ENCODE results near the gene MARCHF10. TPM values are rescaled to one million over a fixed set of nuclear protein-coding genes. Genes with fewer than 3 reads are reported as not detected.

Gene MARCHF10
- total RNA-seq, 1 experiment from 2014 or later, result not detected

GRCh38 chr17:62749926-62750325 lies 58.2 kb downstream of the MARCHF10 start:
- Histone ChIP-seq H4K20me1 (ENCODE audit: insufficient read depth, low read depth, low read length) (no peaks in the 10 kb centered on the region), H3K9ac (ENCODE audit: low read length) (no peak overlapping the region), H3K79me2 (ENCODE audit: low read length) (no peaks in the 10 kb centered on the region), H3K9me3 (ENCODE audit: low read length) (no peaks in the 10 kb centered on the region), H3K4me1 (ENCODE audit: low read length) (no peaks in the 10 kb centered on the region), H3K4me3 (ENCODE audit: low read length) (no peak overlapping the region), H3K27me3 (ENCODE audit: low read length) (no peaks in the 10 kb centered on the region), H3K27ac (ENCODE audit: low read length) (no peak overlapping the region), H3K4me2 (ENCODE audit: low read depth, low read length, poor library complexity, severe bottlenecking) (no peak overlapping the region), H3K9me2 (replicated peaks; ENCODE audit: insufficient read depth, low read length) (no peaks in the 10 kb centered on the region), H3K36me3 (ENCODE audit: insufficient read depth, low read length) (no peaks in the 10 kb centered on the region), H2AFZ (ENCODE audit: low read length) (no peak overlapping the region)
- no peak for DNase-seq

DNA sequence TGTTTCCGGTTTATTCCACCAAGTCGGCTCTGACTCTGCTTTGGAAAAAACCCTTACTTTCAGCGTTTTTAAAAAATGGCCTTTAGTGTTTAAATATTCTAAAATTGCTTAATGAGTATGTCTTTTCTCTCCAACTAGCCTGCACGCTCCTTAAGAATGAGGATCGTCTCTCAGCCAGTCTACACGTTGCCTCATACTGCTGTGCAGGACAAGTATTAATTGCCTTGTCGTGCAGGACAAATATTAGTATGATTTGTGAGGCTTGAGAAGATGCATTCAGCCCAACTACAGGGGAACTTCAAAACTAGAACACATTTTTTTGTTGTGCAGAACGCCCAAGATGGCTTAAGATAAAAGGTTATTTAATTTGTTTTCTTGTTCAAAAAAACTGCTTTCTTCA lies 61.2 kb downstream of the MARCHF10 start:
- DNase-seq, result no peak
- no peak overlapping the region for H3K4me2 ChIP-seq (ENCODE audit: low read depth, low read length, poor library complexity, severe bottlenecking)
- H3K79me2 ChIP-seq (ENCODE audit: low read length), result no peaks in the 10 kb centered on the region
- H3K27ac ChIP-seq (ENCODE audit: low read length), result no peak overlapping the region
- H3K9me3 ChIP-seq (ENCODE audit: low read length), result no peaks in the 10 kb centered on the region
- H3K4me1 ChIP-seq (ENCODE audit: low read length), result peaks cover 11% of the 10 kb centered on the region
- no peaks in the 10 kb centered on the region for H4K20me1 ChIP-seq (ENCODE audit: insufficient read depth, low read depth, low read length)
- H3K9ac ChIP-seq (ENCODE audit: low read length), result no peak overlapping the region
- H3K9me2 ChIP-seq (replicated peaks; ENCODE audit: insufficient read depth, low read length), result no peaks in the 10 kb centered on the region
- H3K4me3 ChIP-seq (ENCODE audit: low read length), result no peak overlapping the region
- no peak overlapping the region for H2AFZ ChIP-seq (ENCODE audit: low read length)
- H3K27me3 ChIP-seq (ENCODE audit: low read length), result no peaks in the 10 kb centered on the region
- no peaks in the 10 kb centered on the region for H3K36me3 ChIP-seq (ENCODE audit: insufficient read depth, low read length)

- Histone ChIP-seq H3K27me3 (ENCODE audit: low read length) (no peaks in the 10 kb centered on the region), H3K36me3 (ENCODE audit: insufficient read depth, low read length) (no peaks in the 10 kb centered on the region), H3K79me2 (ENCODE audit: low read length) (no peaks in the 10 kb centered on the region), H3K27ac (ENCODE audit: low read length) (no peak overlapping the region), H3K9ac (ENCODE audit: low read length) (no peak overlapping the region), H3K9me3 (ENCODE audit: low read length) (no peaks in the 10 kb centered on the region), H3K9me2 (replicated peaks; ENCODE audit: insufficient read depth, low read length) (no peaks in the 10 kb centered on the region), H3K4me2 (ENCODE audit: low read depth, low read length, poor library complexity, severe bottlenecking) (no peak overlapping the region), H3K4me1 (ENCODE audit: low read length) (peaks cover 11% of the 10 kb centered on the region), H3K4me3 (ENCODE audit: low read length) (no peak overlapping the region), H2AFZ (ENCODE audit: low read length) (no peak overlapping the region), H4K20me1 (ENCODE audit: insufficient read depth, low read depth, low read length) (no peaks in the 10 kb centered on the region)
- DNase-seq, result no peak
These were observed 62.3 kb downstream of the MARCHF10 start for GRCh38 chr17:62745806-62746205.

DNA sequence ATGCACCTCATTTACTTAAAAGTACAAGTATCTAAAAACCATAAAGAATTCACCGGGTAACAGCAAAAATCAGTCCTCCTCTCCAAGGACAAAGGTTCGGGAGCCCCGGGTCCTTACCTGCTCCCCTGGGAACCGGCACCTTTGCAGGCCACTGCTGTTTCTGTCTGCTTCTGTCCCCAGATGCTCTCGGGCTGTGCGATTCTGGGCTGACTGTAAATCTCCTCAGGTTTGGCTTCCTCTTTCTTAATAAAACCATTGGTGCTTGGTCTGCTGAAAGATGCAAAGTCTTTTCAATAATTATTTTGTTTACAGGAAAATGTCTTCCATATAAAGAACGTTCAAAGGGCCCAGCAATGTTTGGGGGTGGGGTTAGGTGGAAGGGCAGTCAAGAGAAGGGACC lies 63.9 kb downstream of the MARCHF10 start:
- Histone ChIP-seq H3K9ac (ENCODE audit: low read length) (peak overlapping the region; percentile 38; the same call in 1 of the 2 replicates), H3K4me2 (ENCODE audit: low read depth, low read length, poor library complexity, severe bottlenecking) (peak overlapping the region; percentile 63), H3K9me2 (replicated peaks; ENCODE audit: insufficient read depth, low read length) (no peaks in the 10 kb centered on the region), H3K36me3 (ENCODE audit: insufficient read depth, low read length) (no peaks in the 10 kb centered on the region), H2AFZ (ENCODE audit: low read length) (no peak overlapping the region), H4K20me1 (ENCODE audit: insufficient read depth, low read depth, low read length) (no peaks in the 10 kb centered on the region), H3K4me1 (ENCODE audit: low read length) (peaks cover 11% of the 10 kb centered on the region), H3K9me3 (ENCODE audit: low read length) (no peaks in the 10 kb centered on the region), H3K27ac (ENCODE audit: low read length) (no peak overlapping the region), H3K4me3 (ENCODE audit: low read length) (peak overlapping the region; percentile 49; the same call in 1 of the 2 replicates), H3K79me2 (ENCODE audit: low read length) (no peaks in the 10 kb centered on the region), H3K27me3 (ENCODE audit: low read length) (no peaks in the 10 kb centered on the region)
- peak; percentile 60 for DNase-seq

DNA sequence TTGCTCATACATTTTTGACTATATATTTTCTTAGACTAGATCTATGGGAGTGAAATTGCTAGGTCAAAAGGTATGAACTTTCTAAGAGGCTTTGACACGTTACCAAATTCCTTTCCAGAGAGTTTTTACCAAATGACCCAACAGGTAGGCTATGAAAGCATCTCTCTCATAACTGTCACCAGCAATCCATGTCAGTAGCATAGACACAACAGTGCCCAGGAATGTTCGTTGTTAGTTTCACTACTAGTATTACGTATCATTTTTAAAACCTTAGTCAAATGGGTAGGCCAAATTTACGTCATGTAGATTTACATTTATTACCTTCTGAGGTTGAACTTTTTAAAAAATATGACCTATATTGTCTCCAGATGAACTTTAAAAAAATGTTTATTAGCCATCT lies 66.8 kb downstream of the MARCHF10 start:
- Histone ChIP-seq H3K9ac (ENCODE audit: low read length) (no peak overlapping the region), H3K36me3 (ENCODE audit: insufficient read depth, low read length) (no peaks in the 10 kb centered on the region), H3K4me3 (ENCODE audit: low read length) (no peak overlapping the region), H3K27me3 (ENCODE audit: low read length) (no peaks in the 10 kb centered on the region), H4K20me1 (ENCODE audit: insufficient read depth, low read depth, low read length) (no peaks in the 10 kb centered on the region), H3K9me2 (replicated peaks; ENCODE audit: insufficient read depth, low read length) (no peaks in the 10 kb centered on the region), H3K4me2 (ENCODE audit: low read depth, low read length, poor library complexity, severe bottlenecking) (no peak overlapping the region), H2AFZ (ENCODE audit: low read length) (no peak overlapping the region), H3K27ac (ENCODE audit: low read length) (no peak overlapping the region), H3K4me1 (ENCODE audit: low read length) (peaks cover 11% of the 10 kb centered on the region), H3K79me2 (ENCODE audit: low read length) (no peaks in the 10 kb centered on the region), H3K9me3 (ENCODE audit: low read length) (no peaks in the 10 kb centered on the region)
- no peak for DNase-seq

DNA sequence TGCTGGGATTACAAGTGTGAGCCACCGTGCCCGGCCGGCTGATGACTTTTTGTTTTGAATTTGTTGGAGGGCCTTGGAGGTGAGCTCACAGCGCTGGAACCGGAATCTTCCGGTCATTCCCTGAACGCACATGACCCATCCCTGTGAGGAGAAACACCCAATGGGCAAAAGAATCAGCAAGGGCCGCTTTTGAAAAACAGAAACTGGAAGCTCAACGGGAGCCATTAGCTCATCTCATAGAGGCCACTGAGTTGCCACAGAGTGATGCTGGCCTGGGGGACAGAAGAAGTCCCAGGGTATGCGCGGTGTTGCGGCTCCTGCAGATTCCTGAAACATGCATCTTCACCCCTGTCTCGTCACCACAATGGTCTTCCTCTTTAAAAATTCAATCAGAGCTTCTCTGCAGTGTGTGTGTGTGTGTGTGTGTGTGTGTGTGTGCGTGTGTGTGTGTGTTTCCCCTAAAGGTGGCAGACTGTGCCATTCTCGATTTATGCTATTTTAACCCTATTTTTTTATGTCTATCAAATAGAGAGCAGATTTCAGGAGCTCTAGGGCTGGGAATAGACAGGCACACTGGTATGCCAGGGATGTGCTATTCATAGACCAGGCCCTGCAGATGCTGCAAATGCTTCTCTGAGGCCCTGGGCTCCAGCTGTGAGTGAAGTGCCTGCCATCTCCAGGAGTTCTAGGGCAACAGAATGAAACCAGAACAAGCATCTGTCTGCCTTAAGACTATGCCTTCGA lies 68.3 kb downstream of the MARCHF10 start:
- no peak for DNase-seq
- Histone ChIP-seq H3K27me3 (ENCODE audit: low read length) (no peaks in the 10 kb centered on the region), H3K4me2 (ENCODE audit: low read depth, low read length, poor library complexity, severe bottlenecking) (no peak overlapping the region), H3K9me3 (ENCODE audit: low read length) (no peaks in the 10 kb centered on the region), H3K9me2 (replicated peaks; ENCODE audit: insufficient read depth, low read length) (no peaks in the 10 kb centered on the region), H3K4me1 (ENCODE audit: low read length) (peaks cover 11% of the 10 kb centered on the region), H4K20me1 (ENCODE audit: insufficient read depth, low read depth, low read length) (no peaks in the 10 kb centered on the region), H3K27ac (ENCODE audit: low read length) (no peak overlapping the region), H3K36me3 (ENCODE audit: insufficient read depth, low read length) (no peaks in the 10 kb centered on the region), H2AFZ (ENCODE audit: low read length) (no peak overlapping the region), H3K79me2 (ENCODE audit: low read length) (no peaks in the 10 kb centered on the region), H3K4me3 (ENCODE audit: low read length) (no peak overlapping the region), H3K9ac (ENCODE audit: low read length) (no peak overlapping the region)

- Histone ChIP-seq H4K20me1 (ENCODE audit: insufficient read depth, low read depth, low read length) (no peaks in the 10 kb centered on the region), H3K4me2 (ENCODE audit: low read depth, low read length, poor library complexity, severe bottlenecking) (no peak overlapping the region), H3K9me3 (ENCODE audit: low read length) (no peaks in the 10 kb centered on the region), H3K36me3 (ENCODE audit: insufficient read depth, low read length) (no peaks in the 10 kb centered on the region), H3K9ac (ENCODE audit: low read length) (no peak overlapping the region), H3K79me2 (ENCODE audit: low read length) (no peaks in the 10 kb centered on the region), H3K27ac (ENCODE audit: low read length) (no peak overlapping the region), H3K9me2 (replicated peaks; ENCODE audit: insufficient read depth, low read length) (no peaks in the 10 kb centered on the region), H3K27me3 (ENCODE audit: low read length) (no peaks in the 10 kb centered on the region), H2AFZ (ENCODE audit: low read length) (no peak overlapping the region), H3K4me3 (ENCODE audit: low read length) (no peak overlapping the region), H3K4me1 (ENCODE audit: low read length) (no peaks in the 10 kb centered on the region)
- no peak for DNase-seq
These were observed 69.8 kb downstream of the MARCHF10 start for GRCh38 chr17:62738281-62738680.

- H2AFZ ChIP-seq (ENCODE audit: low read length), result no peak overlapping the region
These were observed 70.6 kb downstream of the MARCHF10 start for GRCh38 chr17:62737513-62737912.

More at GRCh38 chr17:62737513-62737912, 70.6 kb downstream of the MARCHF10 start:
- Histone ChIP-seq H3K27me3 (ENCODE audit: low read length) (no peaks in the 10 kb centered on the region), H3K79me2 (ENCODE audit: low read length) (no peaks in the 10 kb centered on the region), H3K9me3 (ENCODE audit: low read length) (no peaks in the 10 kb centered on the region), H3K36me3 (ENCODE audit: insufficient read depth, low read length) (no peaks in the 10 kb centered on the region), H4K20me1 (ENCODE audit: insufficient read depth, low read depth, low read length) (no peaks in the 10 kb centered on the region), H3K4me1 (ENCODE audit: low read length) (no peaks in the 10 kb centered on the region), H3K9ac (ENCODE audit: low read length) (no peak overlapping the region), H3K9me2 (replicated peaks; ENCODE audit: insufficient read depth, low read length) (no peaks in the 10 kb centered on the region), H3K27ac (ENCODE audit: low read length) (no peak overlapping the region), H3K4me2 (ENCODE audit: low read depth, low read length, poor library complexity, severe bottlenecking) (no peak overlapping the region), H3K4me3 (ENCODE audit: low read length) (no peak overlapping the region)
- DNase-seq, result no peak
